ENCODE data around the gene SYT8. TPM values are rescaled to one million over a fixed set of nuclear protein-coding genes. Genes with fewer than 3 reads are reported as not detected.

SYT8 gene
- total RNA-seq, 1 experiment from 2014 or later, result not detected

- H2BK15ac ChIP-seq (ENCODE audit: low read depth, low read length), result no peak overlapping the region
- H4K5ac ChIP-seq (ENCODE audit: insufficient read length, low read depth, low read length), result no peak overlapping the region
- TF ChIP-seq CTCF (conservative IDR thresholded peaks at IDR 0.05), result no peak
- H3K9me3 ChIP-seq (ENCODE audit: control insufficient read depth, low read depth, low read length), result no peaks in the 10 kb centered on the region
- H4K91ac ChIP-seq (ENCODE audit: insufficient read length, low read depth, low read length), result no peak overlapping the region
- H2AFZ ChIP-seq (ENCODE audit: low read length), result no peak overlapping the region
- no peak overlapping the region for H3K4me2 ChIP-seq (ENCODE audit: insufficient read depth, insufficient read length, low read length)
- no peak overlapping the region for H2BK5ac ChIP-seq (ENCODE audit: insufficient read length, low read length)
- H3K18ac ChIP-seq (ENCODE audit: insufficient read length, low read depth, low read length), result no peak overlapping the region
- H3K27me3 Mint-ChIP-seq (ENCODE audit: low read depth), result peaks cover 55% of the 10 kb centered on the region
- H3K4me1 Mint-ChIP-seq, result no peaks in the 10 kb centered on the region
- no peak overlapping the region for H2BK12ac ChIP-seq (ENCODE audit: insufficient read length, low read depth, low read length)
- H3K79me1 ChIP-seq (ENCODE audit: insufficient read depth, low read depth, low read length, poor library complexity, severe bottlenecking), result no peaks in the 10 kb centered on the region
- no peak overlapping the region for H3K4me3 Mint-ChIP-seq
- no peaks in the 10 kb centered on the region; a peak in 1 of 7 replicates for H3K36me3 Mint-ChIP-seq (ENCODE audit: insufficient read depth in 1 of 3, low read depth in 3 of 3)
- no peak overlapping the region for H3K23ac ChIP-seq (ENCODE audit: insufficient read length, low read depth, low read length)
- H3K27ac Mint-ChIP-seq, result no peak overlapping the region
- H2BK20ac ChIP-seq (ENCODE audit: low read depth, low read length, poor library complexity, severe bottlenecking), result no peak overlapping the region
- no peaks in the 10 kb centered on the region for H3K23me2 ChIP-seq (ENCODE audit: insufficient read length, low read depth, low read length, poor library complexity, severe bottlenecking)
- no peak overlapping the region for H3T11ph ChIP-seq (ENCODE audit: low read length)
- H3K9me3 Mint-ChIP-seq, result peaks cover 8 to 12% of the 10 kb centered on the region in 2 experiments; a peak in 4 of 5 replicates
- H3K27me3 ChIP-seq (ENCODE audit: insufficient read depth, low read length), result no peaks in the 10 kb centered on the region
- no peak overlapping the region for H3K4ac ChIP-seq (ENCODE audit: low read depth, low read length)
- WGBS (ENCODE audit: extremely low coverage, insufficient read length, low lambda C conversion rate), result no CpG with 5 or more reads among the region's 8 CpGs
- no peaks in the 10 kb centered on the region for H3K79me2 ChIP-seq (ENCODE audit: insufficient read depth, low read length)
- H2BK120ac ChIP-seq (ENCODE audit: low read depth, low read length, poor library complexity, severe bottlenecking), result no peak overlapping the region
- H3K9ac ChIP-seq (ENCODE audit: extremely low read depth, insufficient read length, low read length), result no peak overlapping the region
- no peaks in the 10 kb centered on the region for H3K4me1 ChIP-seq (ENCODE audit: insufficient read depth, low read length)
- no peak overlapping the region for H2AK5ac ChIP-seq (ENCODE audit: insufficient read length, low read length)
- no peak overlapping the region for H3K27ac ChIP-seq (ENCODE audit: insufficient read length, low read depth, low read length)
- no peak for DNase-seq
- H4K20me1 ChIP-seq (ENCODE audit: control insufficient read depth, insufficient read depth, insufficient read length), result no peaks in the 10 kb centered on the region
- H4K8ac ChIP-seq (replicated peaks; ENCODE audit: insufficient read length, low read depth, low read length), result no peak overlapping the region
- no peak overlapping the region for H3K14ac ChIP-seq (ENCODE audit: insufficient read depth, low read length)
- no peak overlapping the region for H3K56ac ChIP-seq (ENCODE audit: insufficient read length, low read depth, low read length)
Observed at GRCh38 chr11:1815311-1815710, 19.5 kb upstream of the SYT8 start.

Measured in H9 (cell line).